Measurements from ENCODE around the gene SIGMAR1.

DNA sequence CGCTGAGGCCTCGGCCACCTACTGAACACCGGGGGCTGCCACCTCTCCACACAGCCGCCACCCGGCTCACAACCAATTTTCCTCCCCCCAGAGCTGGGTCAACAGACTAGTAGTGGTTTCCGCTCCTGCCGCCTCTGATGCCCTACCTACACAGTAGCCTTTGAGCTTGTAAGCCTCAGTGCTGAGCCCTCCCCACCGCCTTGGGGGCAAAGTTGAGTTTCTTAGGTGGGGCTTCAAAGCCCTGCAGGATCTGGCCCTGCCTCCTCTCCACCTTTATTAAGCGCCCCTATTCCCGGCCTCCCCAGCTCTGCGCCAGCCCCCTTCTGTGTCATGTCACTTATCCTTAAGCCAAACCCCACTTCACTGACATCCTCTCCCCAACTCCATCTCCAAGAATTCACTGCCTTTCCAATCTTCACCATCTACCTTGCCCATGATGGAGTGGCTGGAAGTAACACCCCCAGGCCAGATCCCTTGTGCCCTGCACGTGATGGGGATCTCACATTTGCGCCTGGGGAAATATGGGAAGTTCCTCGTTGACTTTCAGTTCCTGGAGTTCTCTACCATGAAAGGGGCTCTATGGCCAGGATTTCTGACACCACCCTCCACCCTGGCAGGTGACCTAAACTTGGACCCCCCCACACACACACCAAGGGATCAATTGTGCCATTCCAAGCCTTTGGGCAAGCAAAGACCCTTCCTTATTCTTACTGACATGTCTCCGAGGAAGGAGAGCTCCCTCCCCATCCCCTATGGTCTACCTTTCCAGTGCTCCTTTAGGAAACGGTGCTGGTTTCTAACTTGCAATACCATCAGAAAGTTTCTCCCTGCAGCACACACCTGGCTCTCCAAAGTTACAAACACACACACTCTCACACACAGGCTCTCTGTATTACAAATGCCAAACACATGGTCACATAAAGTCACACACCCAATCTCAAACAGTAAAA is 45.4 kb downstream of the SIGMAR1 start:
- TF ChIP-seq, protein P1, sequence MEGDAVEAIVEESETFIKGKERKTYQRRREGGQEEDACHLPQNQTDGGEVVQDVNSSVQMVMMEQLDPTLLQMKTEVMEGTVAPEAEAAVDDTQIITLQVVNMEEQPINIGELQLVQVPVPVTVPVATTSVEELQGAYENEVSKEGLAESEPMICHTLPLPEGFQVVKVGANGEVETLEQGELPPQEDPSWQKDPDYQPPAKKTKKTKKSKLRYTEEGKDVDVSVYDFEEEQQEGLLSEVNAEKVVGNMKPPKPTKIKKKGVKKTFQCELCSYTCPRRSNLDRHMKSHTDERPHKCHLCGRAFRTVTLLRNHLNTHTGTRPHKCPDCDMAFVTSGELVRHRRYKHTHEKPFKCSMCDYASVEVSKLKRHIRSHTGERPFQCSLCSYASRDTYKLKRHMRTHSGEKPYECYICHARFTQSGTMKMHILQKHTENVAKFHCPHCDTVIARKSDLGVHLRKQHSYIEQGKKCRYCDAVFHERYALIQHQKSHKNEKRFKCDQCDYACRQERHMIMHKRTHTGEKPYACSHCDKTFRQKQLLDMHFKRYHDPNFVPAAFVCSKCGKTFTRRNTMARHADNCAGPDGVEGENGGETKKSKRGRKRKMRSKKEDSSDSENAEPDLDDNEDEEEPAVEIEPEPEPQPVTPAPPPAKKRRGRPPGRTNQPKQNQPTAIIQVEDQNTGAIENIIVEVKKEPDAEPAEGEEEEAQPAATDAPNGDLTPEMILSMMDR (IDR thresholded peaks at IDR 0.05) = no peak
- no peak for TF ChIP-seq POLR2A (IDR thresholded peaks at IDR 0.05)

All from uterus (tissue), 2 donors.